ENCODE results near the gene PADI4.

PADI4 gene

DNA sequence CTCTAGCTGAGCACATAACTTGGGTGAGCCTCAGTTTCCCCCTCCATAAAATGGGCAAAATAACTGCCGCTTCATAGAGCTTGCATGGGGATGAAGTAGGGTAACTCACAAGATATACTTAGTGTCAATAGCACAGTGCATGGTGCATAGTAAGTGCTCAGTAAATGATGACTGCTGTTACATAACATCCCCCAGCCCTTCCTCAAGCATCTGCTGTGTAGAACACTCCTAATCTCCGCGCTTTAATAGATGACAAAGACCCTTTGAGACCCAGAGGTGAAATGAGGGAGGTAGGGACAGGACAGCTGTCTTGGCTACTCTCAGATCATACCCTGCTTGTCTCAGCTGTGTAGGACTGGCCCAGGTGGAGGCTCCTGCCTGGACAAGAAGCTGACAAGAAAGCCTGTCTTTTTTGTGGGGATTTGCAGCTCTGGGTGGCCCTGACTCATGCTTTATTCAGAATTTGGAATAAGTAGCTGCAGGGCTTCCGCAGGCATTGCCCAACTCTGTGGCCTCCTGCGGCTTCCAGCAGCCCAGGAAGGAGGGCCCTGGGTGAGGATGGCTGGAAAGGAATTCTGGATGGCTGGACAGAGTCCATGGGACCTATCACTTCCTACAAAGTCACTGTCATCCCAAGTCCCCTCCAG lies 20.7 kb upstream of the PADI4 start:
- DNase-seq: no peak

DNA sequence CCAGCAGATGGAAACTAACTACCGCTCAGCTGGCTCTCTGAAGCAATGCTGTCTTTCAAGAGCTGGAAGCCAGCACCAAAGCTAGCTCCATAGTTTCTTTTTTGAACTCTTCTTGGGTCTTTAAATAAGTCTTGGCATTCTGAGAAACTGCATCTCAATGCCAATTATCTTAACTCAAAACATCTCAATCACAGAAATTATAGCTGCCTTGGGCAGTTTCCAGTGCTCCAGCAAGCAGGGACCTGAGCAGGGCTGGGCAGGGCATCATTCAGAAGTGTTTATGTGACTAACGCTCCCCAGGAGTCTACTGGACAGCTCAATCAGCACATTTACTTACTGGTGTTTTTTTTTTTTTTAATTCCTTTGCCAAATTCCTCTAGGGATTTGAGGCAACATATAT lies 18.3 kb upstream of the PADI4 start:
- DNase-seq: no peak

DNA sequence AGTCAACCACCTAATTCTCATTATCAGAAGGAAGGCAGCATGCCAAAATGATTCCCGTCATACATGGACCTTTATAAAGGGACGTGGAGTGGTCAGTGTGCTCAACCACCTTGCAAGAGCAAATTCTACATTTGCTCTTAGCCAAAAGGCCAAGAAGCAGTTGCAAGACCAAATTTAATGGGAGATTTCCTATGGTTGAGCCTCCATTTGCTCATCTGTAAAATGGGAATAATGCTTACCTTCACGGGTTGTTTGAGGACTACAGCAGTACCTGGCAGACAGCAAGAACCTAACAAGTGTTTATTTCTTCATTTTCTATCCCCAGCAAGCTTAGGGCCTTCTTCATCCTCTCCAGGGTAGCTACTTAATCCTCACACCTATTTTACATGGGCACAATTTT lies 17.4 kb upstream of the PADI4 start:
- DNase-seq: no peak

DNA sequence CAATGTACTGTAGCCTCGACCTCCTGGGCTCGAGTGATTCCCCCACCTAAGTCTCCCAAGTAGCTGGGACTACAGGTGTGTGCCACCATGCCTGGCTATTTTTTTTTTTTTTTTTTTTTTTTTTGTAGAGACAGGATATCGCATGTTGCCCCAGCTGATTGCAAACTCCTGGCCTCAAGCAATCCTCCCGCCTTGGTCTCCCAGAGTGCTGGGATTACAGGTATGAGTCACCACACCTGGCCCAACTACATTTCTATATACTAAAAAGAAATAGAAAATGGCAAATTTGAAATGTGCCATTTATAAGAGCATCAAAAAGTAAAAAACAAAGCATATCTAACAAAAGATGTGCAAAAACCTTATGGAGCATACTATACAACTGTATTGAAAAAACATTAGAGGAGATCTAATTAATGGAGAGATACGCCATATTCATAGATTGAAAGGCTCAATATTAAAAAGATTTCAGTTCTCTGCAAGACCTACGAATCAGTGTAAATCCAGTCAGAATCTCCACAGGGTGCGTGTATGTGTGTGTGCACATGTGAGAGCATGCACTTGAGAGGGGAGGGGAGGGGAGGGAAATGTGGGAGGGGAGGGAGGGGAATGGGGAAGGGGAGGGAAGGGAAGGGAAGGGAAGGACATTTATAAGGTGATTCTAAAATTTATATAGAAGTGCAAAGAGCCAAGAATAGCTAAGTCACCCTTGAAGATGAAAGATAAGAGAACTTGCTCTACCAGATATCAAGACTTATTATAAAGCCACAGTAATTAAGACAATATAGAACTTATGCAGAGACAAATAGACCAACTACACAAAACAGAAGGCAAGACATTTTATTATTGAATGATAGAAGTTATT lies 15.5 kb upstream of the PADI4 start:
- DNase-seq: no peak

DNA sequence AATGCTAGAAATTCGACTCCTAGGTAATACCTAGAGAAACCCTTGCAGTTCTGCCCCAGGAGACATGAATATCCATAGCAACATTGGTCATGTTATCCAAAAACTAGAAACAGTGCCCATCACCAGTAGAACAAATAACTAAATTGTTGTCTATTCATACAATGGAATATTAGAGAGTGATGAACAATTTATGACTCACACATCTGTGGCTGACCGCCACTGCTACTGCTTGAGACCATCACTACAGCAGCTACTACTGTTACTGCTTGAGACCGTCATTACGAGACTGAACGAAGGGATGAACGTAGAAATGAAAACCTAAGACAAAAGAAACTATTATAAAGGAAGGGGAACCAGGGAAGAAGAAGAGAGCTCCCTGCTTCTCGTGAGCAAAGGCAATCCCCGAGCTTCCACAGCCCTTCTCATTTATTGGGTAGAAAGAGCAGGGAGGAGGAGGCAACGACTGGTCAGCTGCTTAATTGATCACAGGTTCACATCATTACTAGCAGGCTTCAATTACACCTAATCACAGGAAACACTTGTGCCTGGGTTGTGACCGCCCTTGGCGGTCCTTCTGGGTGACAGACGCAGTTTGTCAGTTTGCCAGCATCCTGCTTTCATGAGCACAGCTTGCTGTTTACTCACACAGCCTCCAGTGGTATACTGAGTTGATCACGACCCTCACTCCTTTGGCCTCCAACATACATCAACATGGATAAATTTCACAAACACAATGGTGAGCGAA lies 14.1 kb upstream of the PADI4 start:
- DNase-seq: no peak

DNA sequence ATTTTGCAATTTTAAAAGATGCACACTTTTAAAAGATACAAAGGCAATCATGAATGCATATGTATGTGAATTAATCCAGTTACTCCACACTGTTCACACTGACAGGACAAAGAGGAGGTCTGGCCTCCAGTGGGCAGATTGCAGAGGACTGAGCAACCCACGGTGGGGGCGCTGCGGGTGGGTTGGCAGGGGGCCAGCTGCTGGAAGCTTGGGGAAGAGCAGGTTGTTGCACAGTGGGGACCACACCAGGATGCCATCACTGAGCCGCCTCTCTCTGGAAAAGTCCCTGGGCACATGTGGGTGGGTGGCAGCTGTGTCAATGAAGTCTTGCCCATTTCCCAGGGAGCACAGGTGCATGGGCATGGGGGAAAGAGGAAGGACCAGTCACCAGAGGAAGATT lies 12.7 kb upstream of the PADI4 start:
- no peak for DNase-seq

DNA sequence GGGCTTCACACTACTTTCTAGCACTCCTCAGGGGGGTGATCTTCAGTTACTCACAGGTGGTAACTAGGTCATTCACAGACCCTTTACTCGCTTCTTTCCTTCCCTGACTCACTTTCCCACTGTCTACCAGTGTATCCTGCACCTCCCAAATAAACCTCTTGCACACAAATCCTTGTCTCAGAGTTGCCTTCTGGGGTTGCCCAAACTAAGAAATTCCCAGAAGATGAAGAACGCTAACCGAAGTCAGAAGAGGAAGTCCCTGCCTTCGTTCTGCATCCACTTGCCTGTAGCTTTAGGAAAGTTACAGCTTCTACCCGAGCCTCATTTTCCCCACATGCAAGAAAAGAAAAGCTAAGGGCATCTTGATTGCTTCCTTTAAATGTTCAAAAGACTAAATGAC lies 11.9 kb upstream of the PADI4 start:
- DNase-seq: no peak

DNA sequence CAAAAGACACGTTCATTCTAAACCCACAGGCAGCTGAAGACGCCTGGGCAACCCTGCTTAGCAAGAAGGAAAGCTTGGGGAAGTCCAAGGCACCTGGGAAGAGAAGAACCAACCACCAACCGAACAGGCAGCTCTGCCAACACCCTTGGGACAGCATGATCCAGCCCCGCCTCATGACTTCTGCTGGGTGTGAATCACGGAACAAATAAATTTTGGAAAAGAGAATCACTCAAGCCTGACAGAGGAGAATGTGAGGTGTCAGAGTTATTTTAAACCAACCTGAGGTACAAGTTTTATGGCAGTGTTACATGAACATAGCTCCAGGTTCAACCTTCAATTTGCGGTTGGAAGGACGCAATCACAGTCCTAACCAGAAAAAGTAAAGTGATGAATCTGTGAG lies 10.0 kb upstream of the PADI4 start:
- DNase-seq: no peak

DNA sequence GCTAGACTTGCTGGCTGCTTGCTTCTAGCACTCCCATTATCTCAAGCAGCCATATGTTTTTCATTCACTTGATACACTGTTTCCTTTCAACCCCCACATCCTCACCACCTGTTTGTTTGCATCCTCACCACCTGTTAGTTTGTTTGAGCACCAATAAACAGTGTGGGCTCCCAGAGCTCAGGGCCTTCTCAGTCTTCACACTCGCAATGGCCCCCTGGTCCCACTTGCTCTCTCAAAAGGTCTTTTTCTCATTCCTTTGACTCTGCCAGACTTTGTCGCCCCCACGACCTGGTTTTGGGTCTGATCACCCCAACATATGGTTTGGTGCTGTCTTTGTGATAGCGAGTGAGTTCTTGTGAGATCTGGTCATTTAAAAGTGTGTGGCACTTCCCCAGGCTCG lies 6.2 kb upstream of the PADI4 start:
- no peak for DNase-seq

DNA sequence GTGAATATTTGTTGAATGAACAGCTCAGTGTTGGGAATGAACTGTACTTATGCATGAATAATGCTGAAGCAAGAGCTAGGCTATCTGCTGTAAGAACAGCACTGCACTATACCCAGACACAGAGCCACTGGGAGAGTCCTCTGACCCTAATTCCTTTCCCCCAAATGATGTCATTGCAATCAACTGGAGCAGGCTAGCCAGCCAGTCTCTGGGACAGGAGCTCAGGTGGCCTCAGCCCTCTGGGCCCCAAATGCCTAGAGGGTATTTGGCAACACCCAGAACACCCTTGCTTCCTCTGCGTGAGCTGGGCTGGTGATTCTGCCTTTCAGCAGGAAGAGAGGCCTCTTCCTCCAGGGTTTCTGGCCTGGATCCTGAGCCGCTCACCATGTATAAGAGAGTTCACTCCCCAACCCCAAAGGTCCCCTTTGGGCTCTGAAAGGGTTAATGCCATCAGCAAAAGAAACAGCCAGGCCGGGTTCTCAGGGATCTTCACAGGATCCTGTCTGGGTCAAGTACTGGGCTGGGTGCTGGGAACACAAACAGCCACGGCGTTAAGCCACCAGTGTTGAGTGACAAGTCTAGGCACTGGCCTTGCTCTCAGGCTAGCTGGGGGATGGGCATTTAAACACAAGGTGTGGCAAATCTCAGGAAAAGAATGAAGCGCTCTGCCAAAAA lies 3.7 kb upstream of the PADI4 start:
- DNase-seq: no peak

DNA sequence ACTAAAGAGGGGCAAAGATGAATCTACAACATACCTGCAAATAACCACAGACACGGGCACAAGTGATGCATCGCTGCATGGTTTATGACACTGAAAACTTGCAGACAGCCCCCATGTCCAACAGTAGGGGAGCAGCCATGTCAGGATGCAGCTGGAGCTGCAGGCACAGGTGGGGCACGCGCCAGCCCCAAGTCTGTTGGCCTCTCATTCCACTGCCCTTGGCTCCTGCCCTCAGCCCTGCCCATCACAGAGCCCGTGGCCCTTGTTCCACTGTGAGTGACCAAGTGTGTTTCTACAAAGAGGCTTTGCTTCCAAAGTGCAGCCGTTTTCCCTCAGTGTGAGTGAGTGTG lies 3.2 kb upstream of the PADI4 start:
- no peak for DNase-seq

DNA sequence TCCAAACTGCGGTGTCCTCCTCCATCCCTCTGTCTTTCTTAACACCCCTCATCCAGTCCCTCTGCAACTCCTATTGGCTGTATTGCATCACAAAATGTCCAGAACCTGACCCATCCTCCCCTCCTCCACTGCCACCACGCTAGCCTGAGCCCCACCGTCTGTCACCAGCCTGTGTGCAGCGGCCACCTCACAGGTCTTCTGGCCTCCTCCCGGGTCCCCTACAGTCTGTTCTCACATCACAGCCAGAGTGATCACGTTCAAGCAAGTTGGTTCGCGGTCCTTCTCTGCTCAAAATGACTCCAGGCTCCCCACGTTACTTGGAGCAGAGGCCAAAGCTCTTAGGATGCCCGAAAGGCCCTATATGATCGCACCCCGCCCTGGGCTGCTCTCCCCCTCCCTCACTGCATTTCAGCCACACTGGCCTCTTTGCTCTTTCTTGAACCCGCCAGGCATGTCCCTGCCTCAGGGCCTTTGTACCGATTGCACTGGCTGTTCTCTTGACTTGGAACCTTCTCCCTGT lies 2.4 kb upstream of the PADI4 start:
- DNase-seq: no peak

DNA sequence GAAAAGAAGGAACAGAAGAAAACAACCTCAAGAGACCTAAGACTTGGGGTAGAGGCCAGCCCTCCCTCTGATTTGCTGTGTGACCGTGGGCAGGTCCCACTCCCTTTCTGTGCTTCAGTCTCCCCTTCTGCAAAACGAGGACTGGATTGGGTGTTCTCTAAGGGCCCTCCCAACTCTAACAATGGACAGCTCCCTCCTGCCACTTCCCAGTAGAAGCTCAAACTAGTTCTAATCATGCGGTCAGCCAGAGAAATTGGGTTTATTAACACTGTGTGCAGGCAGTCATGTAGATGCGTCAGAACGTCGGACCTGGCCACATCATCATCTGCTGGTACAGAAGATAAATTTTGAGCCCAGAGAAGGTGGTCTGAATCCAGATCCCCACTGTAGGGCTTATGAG lies 1.6 kb upstream of the PADI4 start:
- no peak for DNase-seq

DNA sequence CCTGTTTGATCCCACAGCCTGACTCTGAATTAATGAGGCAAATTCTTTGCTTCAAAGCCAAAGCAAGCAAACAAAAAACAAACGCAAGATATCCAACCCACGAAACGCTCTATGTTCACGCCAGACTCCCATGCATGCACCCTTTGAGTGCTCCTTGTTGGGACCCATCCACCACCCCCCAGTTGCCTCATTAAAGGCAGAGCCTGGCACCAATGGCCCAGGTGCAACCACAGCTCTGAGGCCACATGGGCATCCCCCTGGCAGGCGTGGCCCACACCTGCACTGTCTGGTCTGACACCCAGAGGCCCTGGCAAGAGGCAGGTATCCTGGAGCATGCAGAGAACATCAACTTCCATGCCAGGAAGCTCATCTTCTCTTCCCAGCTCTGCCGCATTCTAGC lies 1.1 kb upstream of the PADI4 start:
- DNase-seq: no peak

DNA sequence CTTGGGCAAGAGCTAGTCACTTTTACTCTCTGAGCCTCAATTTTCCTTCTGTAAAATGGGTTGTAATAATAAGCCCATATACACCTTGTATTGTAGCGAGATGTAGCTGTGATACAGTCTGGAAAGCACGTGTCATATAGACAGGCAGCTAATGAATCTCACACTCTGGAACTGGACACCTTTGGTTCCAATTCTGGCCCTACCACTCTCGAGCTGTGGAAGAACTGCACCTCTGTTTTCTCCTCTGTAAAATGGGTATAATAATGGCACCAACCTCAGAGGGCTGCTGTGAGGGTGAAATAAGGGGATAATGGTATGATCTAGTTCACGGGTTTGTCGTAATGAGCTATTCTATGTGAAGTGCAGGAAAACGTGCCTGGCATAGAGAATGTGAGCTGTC lies 668 bp upstream of the PADI4 start:
- no peak for DNase-seq

DNA sequence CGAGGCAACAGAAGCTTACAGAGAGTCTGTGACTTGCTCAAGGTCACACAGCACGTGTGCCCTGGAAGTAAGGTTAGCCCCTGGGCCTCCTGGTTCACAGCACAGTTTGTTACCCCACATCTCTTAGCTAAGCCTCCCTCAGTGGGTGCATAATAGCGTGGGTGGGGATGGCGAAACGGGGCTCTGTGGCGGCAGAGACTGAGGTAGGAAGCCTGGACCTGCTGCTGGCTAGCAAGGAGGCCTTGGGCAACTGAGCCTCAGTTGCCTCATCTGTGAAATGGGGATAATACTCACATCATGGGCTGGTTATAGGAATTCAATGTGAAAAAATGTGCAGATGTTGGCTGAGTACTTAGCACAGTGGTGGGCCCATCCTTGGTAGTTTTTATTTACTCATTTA lies 596 bp downstream of the PADI4 start:
- DNase-seq: no peak

DNA sequence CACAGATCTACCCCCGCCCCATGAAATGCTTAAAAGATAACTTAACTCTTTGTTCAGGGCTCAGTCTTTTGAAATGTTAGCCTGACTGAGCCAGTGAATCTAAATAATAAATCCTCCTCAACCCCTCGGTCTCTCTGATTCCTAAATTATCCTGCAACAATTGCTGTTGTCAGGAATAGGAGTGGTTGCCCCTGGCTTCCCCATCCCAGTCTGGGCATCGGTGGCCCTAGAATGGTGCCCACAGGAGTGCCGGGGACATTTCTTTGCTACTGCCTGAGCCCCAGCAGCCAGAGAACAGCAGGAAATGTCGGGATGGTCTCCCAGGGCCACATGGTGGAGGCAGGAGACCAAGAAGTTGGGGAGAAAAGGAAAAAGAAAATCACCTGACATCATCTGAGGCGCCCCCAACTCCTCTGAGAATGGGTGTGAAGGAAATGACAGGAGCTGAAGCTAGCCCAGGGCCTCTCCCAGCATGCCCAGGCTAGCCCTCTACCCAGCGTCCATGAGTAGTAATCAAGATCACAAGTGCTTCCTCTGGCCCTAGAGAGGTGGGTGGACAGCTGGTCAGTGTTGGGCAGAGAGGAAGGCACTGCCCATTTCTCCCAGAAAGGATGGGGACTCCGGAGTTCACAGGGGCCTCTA lies 1.6 kb downstream of the PADI4 start:
- no peak for DNase-seq

DNA sequence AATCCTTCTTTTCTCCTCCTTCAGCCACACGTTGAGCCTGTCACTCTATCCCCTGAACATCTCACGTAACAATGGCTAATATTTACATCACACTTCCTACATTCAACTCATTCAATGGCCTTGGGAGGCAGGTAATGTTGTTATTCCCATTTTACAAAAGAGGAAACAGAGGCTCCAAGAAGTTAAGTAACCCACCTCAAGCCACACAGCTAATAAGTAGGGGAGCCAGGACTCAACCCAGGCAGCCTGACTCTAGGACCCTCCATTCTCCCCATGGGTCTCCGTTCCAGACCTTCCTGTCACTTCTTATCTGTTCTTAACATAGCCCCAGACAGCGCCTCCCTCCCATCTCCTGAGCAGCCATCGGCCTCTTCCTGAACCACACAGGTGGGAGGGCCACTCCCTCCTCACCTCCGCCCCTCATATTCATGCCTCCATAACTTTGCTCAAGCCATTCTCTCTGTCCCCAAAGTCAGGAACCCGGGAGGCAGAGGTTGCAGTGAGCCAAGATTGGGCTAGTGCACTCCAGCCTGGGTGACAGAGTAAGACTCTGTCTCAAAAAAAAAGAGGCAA lies 2.2 kb downstream of the PADI4 start:
- DNase-seq: no peak

DNA sequence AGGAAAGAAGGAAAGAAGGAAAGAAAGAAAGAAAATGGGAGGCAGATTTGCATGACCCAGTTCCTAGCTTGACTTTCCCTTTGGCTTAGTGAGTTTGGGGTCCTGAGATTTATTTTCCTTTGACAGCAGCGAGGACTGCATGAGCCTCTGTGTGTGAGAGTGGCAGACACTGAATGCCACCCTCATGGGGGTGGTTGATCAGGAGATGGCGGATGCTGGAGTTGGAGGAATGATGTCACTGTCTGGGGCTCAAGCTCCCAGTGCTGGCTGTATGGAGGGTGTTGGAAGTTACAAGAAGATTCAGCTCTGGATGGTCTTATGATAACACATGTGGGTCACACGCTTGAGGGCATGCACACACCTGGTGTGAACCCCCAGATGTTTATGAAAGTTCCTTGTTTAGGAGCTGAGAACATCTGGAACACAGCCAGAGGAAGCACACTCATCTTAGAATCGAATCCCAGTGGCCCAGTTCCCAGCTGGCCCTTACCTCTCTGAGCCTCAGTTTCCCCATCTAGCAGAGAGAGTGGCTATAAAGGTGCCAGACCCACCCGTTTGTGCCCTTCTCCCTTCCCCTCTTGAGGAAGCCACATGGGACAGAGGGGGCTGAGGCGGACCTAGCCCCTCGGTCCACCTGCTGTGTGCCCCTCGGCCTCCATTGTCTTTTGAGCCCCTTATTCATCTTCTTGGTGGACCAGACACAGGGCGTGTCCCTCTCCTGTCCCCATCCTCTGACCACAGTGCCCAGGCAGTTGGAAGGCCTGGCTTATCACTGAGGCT lies 5.7 kb downstream of the PADI4 start:
- no peak for DNase-seq

DNA sequence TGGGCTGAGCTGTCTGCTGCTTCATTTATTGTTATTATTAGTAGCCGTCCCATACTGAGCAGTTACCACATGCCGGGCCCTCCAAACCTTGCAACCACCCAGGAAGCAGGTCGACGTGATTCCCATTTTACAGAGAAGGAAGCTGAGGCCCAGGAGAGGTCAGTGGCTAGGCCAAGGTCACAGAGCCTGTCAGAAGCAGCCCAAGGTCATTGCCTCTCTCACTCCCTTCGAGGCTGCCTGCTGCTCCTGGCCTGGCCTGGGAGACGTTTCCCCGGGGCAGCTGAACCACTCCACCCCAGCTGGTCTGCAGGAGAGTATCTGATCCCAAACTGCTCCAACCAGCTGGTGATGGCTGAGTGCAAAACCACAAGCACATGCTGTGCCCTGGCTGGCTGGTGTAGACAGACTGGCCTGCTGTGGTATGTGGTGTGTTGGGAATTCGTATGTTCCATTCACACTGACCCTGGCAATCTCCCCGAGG lies 6.5 kb downstream of the PADI4 start:
- no peak for DNase-seq

DNA sequence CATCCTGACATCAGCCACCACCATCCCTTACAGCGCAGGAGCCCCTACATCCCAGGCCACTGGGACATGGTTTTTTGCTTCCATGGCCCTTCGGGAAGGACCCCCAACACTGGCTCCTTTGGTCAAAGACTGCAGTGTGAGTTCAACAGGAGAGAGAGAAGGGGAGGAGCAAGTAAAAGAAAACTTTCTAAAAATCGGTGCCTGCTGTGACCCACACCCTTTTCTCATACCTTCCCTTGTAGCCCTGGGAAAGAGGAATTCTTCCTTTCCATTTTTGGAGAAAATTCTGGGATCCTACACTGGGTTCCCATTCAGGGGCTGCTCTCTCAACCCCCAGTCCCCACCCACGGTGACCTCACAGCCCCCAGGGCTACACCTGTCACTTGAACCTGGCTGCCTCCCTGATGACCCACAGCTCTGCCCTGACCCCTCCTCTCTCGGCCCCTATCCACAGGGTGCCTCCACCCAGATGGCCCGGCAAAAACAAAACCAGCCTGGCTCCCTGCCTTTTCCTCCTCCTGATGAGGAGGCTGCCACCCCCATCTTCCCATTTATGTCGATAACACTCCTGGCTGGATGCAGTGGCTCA lies 7.6 kb downstream of the PADI4 start:
- no peak for DNase-seq
